ENCODE data around the gene GTPBP10. TPM values are rescaled to one million over a fixed set of nuclear protein-coding genes. Genes with fewer than 3 reads are reported as not detected.
A peak's percentile ranks its signal among the peaks of the same experiment; 100 is the strongest.

Gene GTPBP10
- total RNA-seq, 2 experiments from 2014 or later = 11.8 to 13.7 TPM

GRCh38 chr7:90312745-90313144 lies 33.8 kb upstream of the GTPBP10 start:
- Mint-ChIP-seq H3K9me3 (no peaks in the 10 kb centered on the region), H3K36me3 (ENCODE audit: low read depth) (no peaks in the 10 kb centered on the region), H3K4me1 (ENCODE audit: low read depth) (no peaks in the 10 kb centered on the region), H3K27ac (no peak overlapping the region), H3K4me3 (no peak overlapping the region), H3K27me3 (peaks cover 48% of the 10 kb centered on the region)
- H3K36me3 ChIP-seq (ENCODE audit: insufficient read depth, low read length) = no peaks in the 10 kb centered on the region
- intact Hi-C loops (cut with DNase I, micrococcal nuclease) = loop anchor here (1.0 to 5.0 kb wide), 2 partner anchors 115 to 116 kb away; no protein-coding TSS in a partner anchor
- H3K27me3 ChIP-seq (ENCODE audit: control insufficient read depth in 1 of 2, insufficient read depth in 2 of 2, low read length in 2 of 2) = peaks cover 0 to 6% of the 10 kb centered on the region in 2 experiments
- no peaks in the 10 kb centered on the region for H3K4me1 ChIP-seq (ENCODE audit: insufficient read depth, low read length)
- no peak overlapping the region for H3K27ac ChIP-seq (ENCODE audit: low read depth in 1 of 2, low read length in 2 of 2)
- no peak overlapping the region for H3K4me3 ChIP-seq (ENCODE audit: low read length)
- TF ChIP-seq CTCF (IDR thresholded peaks at IDR 0.05) = no peak
- DNase-seq (peak in 3 of 14 experiments; percentile 5 to 19 (median 15)), ATAC-seq (ENCODE audit: poor library complexity) (peak; percentile 34)
- H3K9me3 ChIP-seq (ENCODE audit: control insufficient read depth in 1 of 2, insufficient read depth in 1 of 2, low read length in 2 of 2) = no peaks in the 10 kb centered on the region
- ChIA-PET POLR2A (interaction anchor here (1.3 kb wide), 1 partner anchor 115 kb away, joined by 3 read pairs; no protein-coding TSS in a partner anchor), CTCF (interaction anchor here (1.3 to 1.8 kb wide), 2 partner anchors 112 to 116 kb away, joined by 3 to 9 read pairs; no protein-coding TSS in a partner anchor)

GRCh38 chr7:90313907-90314306 lies 32.6 kb upstream of the GTPBP10 start:
- TF ChIP-seq CTCF (IDR thresholded peaks at IDR 0.05) = no peak
- DNase-seq (no peak), ATAC-seq (ENCODE audit: poor library complexity) (no peak)
- Mint-ChIP-seq H3K9me3 (no peaks in the 10 kb centered on the region), H3K36me3 (ENCODE audit: low read depth) (no peaks in the 10 kb centered on the region), H3K4me1 (ENCODE audit: low read depth) (no peaks in the 10 kb centered on the region), H3K27ac (no peak overlapping the region), H3K4me3 (no peak overlapping the region), H3K27me3 (peaks cover 53% of the 10 kb centered on the region)
- Histone ChIP-seq H3K27me3 (ENCODE audit: control insufficient read depth in 1 of 2, insufficient read depth in 2 of 2, low read length in 2 of 2) (peaks cover 0 to 14% of the 10 kb centered on the region in 2 experiments), H3K4me1 (ENCODE audit: insufficient read depth, low read length) (no peaks in the 10 kb centered on the region), H3K27ac (ENCODE audit: low read depth in 1 of 2, low read length in 2 of 2) (no peak overlapping the region), H3K4me3 (ENCODE audit: low read length) (no peak overlapping the region), H3K36me3 (ENCODE audit: insufficient read depth, low read length) (no peaks in the 10 kb centered on the region), H3K9me3 (ENCODE audit: control insufficient read depth in 1 of 2, insufficient read depth in 1 of 2, low read length in 2 of 2) (no peaks in the 10 kb centered on the region)
- intact Hi-C loops (cut with DNase I, micrococcal nuclease) = loop anchor here in 1 of 2 experiments (5.0 kb wide), 1 partner anchor 113 kb away; no protein-coding TSS in a partner anchor
- ChIA-PET CTCF (no interaction called here), POLR2A (no interaction called here)

GRCh38 chr7:90320014-90320413 lies 26.5 kb upstream of the GTPBP10 start:
- no peak for ATAC-seq (ENCODE audit: poor library complexity)
- H3K4me3 ChIP-seq (ENCODE audit: low read length) = no peak overlapping the region
- no peak for DNase-seq
- H3K9me3 ChIP-seq (ENCODE audit: control insufficient read depth in 1 of 2, insufficient read depth in 1 of 2, low read length in 2 of 2) = peaks cover 0 to 8% of the 10 kb centered on the region in 2 experiments
- POLR2A ChIA-PET = no interaction called here
- H3K27me3 Mint-ChIP-seq = peaks cover 75% of the 10 kb centered on the region
- H3K4me1 Mint-ChIP-seq (ENCODE audit: low read depth) = peaks cover 15% of the 10 kb centered on the region
- no peak overlapping the region for H3K27ac Mint-ChIP-seq
- intact Hi-C loops (cut with DNase I, micrococcal nuclease) = no loop called here
- CTCF ChIA-PET = no interaction called here
- H3K36me3 ChIP-seq (ENCODE audit: insufficient read depth, low read length) = no peaks in the 10 kb centered on the region
- H3K4me3 Mint-ChIP-seq = no peak overlapping the region
- H3K27ac ChIP-seq (ENCODE audit: low read depth in 1 of 2, low read length in 2 of 2) = no peak overlapping the region
- TF ChIP-seq CTCF (IDR thresholded peaks at IDR 0.05) = no peak
- H3K36me3 Mint-ChIP-seq (ENCODE audit: low read depth) = no peaks in the 10 kb centered on the region
- H3K27me3 ChIP-seq (ENCODE audit: control insufficient read depth in 1 of 2, insufficient read depth in 2 of 2, low read length in 2 of 2) = peaks cover 25 to 60% of the 10 kb centered on the region in 2 experiments
- H3K9me3 Mint-ChIP-seq = no peaks in the 10 kb centered on the region
- H3K4me1 ChIP-seq (ENCODE audit: insufficient read depth, low read length) = peaks cover 9% of the 10 kb centered on the region

Data from CD4-positive, alpha-beta T cell (primary cell).